ENCODE results near the gene ZFYVE28.

The ZFYVE28 gene

GRCh38 chr4:2352171-2352570 lies 66.3 kb downstream of the ZFYVE28 start:
- no peak for DNase-seq (ENCODE audit: low read depth)

DNA sequence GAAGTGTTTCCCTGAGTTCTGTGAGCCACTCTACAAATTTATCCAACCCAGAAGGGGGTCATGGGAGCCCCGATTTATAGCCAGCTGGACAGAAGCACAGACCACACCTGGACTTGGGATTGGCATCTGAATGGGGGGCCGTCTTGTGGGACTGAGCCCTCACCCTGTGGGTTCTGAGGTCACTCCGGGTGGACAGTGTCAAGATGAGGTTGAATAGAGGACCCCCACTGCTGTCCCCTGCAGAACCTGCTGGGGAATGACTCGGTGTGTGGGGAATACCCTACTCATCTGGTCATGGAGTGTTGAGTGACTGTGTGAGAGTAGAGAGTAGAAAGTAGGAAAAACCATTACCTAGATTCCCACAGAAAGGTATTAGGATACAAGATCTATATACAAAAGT lies 67.5 kb downstream of the ZFYVE28 start:
- no peak for DNase-seq (ENCODE audit: low read depth)

DNA sequence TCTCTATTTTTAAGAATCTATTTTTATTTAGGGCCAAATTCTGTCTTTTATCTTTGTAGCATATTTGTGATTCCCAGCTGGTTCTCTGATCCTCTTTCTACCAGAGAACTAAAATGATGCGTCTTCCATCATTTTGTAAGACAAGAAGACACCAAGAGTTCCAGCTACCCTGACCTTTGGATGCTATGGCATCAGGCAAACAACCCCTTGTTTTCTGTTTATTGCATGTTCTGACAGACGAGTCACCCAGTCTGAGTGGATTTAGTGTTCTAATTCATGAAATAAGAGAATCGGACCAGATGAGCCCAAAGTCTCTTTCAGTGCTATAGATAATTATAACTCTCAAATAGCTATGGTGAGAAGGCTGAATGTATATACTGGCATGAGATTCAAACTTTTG lies 69.7 kb downstream of the ZFYVE28 start:
- DNase-seq (ENCODE audit: low read depth) = no peak

DNA sequence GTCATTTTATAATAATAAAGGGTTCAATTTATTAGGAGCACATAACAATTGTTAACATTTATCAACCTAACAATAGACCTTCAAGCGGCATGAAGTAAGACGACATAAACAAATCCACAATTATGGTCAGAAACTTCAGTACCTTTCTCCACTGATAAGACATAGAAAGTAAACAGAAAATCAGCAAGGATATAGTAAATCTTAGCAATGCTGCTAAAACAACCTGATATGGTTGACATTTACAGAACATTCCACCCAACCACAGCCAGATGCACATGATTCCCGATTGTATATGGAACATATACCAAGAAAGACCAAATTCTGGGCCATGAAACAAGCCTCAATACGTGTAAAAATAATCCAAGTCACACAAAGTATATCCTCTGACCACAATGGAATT lies 71.3 kb downstream of the ZFYVE28 start:
- no peak for DNase-seq (ENCODE audit: low read depth)

DNA sequence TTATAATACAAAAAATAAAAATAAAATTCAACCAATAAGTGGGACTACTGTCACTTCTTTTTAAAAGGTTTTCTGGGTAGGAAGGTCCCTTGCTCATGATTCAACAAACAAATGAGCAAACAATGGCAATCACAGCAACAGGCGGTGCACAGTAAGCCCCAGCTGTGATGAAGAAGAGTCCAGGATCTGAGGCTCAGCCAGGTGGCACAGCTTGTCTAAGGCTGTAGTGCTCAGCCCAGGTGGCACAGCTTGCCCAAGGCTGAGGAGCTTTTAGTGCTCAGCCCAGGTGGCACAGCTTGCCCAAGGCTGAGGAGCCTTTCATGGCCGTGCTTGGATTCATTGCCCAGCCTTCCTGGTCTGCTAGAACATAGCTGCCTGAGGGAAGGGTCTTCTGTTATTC lies 75.0 kb downstream of the ZFYVE28 start:
- DNase-seq (ENCODE audit: low read depth) = no peak

DNA sequence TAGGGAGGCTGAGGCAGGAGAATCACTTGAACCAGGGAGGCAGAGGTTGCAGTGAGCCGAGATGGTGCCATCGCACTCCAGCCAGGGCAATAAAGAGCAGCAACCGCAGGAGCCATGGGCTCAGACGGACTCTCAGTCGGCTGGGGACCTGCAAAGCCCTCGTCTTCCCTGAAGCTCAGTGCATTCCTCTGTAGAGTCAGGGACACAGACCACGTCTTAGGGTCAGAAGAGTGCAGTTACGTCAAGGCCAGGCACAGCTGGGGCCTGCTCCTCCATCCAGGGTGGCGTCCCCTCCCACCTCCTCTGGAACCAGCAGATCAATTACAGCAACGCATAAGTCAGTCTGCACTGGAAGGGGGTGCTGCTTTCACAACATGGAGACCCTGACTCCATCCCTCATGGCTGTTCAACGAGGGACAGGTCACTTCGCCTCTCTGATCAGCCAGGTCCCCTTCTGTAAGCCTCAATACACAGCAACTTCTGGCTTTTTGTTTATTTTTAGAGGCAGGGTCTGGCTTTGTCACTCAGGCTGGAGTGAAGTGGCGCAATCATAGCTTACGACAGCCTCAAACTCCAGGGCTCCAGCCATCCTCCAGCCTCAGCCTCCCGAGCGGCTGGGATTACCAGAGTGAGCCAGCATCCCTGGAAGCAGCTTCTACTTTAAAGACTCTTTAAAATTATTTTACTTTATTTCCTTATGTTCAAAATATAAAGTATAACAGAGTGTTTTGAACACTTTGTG lies 76.4 kb downstream of the ZFYVE28 start:
- no peak for DNase-seq (ENCODE audit: low read depth)

DNA sequence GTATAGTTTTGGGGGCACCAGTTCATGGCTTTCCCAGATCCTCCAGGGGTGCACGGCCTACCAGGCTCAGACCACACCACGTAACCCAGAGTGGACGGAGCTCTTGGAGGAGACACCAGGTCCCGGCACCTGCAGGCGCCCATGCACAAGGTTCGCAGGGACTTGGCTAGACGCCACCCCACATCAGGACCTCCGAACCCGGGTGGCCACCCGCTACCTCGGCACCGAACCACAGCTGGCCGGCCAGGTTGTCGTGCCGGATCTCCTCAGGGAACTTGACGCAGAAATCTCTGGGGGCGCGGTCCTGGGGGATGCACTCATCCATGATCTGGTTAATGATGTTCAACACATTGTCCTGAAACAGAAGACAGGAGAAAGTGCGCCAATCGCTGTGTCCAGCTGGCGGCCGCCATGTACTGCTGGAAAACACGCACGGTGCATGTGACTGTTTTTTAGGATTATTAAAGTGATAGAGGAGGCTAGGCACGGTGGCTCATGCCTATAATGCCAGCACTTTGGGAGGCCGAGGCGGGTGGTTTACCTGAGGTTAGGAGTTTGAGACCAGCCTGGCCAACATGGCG lies 77.1 kb downstream of the ZFYVE28 start:
- no peak for DNase-seq (ENCODE audit: low read depth)

DNA sequence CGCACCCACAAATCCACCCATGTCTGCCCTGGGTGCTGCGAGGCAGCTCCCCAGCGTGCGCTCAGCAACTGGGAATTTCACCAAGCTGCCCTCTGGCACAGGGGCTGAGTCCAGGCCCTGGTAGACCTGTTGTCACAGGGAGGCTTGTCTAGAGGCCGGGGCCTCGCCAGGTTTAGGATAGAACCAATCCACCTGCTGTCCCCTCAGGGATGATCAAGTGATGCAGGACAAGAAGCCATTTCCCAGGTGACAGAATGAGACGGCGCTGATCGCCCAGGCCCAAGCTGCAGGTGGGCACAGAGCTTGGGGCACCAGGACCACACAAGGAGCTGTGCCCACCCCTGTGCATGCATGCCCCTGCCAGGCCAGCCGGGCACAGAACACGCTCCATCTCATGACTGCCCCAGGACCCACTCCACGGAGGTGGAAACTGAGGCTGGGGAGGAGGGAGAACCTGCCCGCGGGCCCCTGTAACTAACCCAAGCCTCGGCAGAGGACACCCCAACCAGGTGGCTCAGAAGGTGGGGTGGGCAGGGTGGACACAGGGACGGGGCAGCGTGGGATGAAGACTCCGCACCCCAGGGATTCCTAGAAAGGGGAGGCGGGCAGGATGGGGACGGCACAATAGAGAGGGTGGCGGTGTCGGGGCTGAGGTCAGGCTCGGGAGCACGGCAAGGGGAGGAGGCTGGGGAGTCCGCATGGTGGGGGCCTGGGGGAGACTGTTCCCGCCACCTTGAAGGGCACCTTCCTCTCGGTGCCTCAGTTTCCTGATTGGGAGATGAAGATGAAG lies 78.0 kb downstream of the ZFYVE28 start:
- DNase-seq (ENCODE audit: low read depth) = no peak

GRCh38 chr4:2339458-2340271 lies 78.8 kb downstream of the ZFYVE28 start:
- DNase-seq (ENCODE audit: low read depth) = no peak

- DNase-seq (ENCODE audit: low read depth) = no peak
Measured at GRCh38 chr4:2338754-2339457, 79.5 kb downstream of the ZFYVE28 start.

- DNase-seq (ENCODE audit: low read depth) = no peak
Measured at GRCh38 chr4:2337896-2338295, 80.5 kb downstream of the ZFYVE28 start.

DNA sequence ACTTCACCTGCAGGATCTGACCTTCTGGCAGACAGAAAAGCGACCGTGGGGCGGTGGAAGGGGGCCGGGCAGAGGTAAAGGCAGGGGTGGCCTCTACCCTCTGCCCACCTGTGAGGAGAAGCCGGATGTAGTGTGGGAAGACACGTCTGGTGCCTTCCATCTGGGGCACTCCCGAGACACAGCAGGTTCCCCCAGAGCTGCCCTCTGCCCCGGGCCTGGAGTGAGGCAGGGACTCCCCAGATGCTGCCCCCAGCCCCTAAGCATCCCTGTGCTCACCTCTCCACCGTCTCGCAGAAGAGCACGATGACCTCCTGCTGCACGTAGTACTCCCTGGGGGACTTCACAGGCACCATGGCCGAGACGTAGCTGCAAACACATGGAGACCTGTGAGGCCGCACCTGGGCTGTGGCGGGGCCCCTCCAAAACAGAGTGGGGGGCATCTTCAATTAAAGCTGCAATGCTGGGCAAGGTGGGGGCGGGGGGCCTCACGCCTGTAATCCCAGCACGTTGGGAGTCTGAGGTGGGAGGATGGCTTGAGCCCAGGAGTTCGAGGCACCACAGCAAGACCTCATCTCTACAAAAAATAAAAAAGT lies 81.2 kb downstream of the ZFYVE28 start:
- no peak for DNase-seq (ENCODE audit: low read depth)

DNA sequence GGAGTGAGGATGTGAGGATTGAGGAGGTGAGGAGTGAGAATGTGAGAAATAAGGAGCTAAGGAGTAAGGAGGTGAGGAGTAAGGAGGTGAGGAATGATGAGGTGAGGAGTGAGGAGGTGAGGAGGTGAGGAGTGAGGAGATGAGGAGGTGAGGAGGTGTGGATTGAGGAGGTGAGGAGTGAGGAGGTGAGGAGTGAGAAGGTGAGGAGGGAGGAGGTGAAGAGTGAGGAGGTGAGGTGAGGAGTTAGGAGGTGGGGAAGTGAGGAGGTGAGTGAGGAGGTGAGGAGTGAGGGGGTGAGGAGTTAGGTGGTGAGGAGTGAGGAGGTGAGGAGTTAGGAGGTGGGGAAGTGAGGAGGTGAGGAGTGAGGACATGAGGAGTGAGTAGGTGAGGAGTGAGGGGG lies 81.8 kb downstream of the ZFYVE28 start:
- no peak for DNase-seq (ENCODE audit: low read depth)

- no peak for DNase-seq (ENCODE audit: low read depth)
Measured at GRCh38 chr4:2335729-2336101, 82.7 kb downstream of the ZFYVE28 start.

DNA sequence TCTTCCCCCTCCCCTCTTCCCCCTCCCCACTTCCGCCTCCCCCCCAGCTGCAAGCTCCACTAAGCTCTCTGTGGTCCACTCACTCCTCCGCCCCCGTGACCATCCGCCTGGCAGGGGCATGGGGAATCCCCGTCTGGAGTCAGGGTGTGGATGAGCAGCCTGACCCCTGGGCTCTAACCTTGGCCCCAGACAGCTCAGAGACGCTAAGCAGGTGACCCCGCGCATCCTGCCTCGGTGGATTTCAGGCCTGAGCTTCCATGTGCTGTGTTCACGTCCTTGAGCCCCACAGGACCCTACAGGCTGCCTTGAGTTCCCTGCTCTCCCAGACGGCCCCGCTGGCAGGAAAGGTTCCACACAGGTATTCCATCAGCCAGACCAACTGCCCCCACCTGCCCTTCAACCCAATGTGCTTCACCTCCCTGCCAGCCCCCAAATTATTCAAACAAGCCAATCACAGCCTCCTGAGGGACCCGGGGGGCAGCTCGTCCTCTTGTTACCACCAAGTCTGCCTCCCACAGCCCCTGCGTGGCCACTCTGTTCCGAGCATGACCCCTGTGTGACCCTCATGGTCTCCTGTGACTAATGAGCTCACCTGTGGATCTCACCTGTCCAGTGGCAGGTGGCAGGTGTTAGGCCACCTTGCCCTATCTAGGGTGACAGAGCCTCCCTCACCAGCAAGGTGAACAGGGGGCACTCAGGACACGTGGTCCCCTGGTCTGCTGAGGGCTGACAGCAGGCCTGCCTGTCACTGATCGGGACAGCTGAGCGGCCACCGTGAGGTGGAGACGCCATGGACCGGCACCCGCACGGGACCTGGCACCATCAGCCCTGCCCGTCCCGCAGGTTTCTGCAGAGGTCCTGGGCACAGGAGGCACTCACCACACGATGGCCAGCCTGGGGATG lies 83.4 kb downstream of the ZFYVE28 start:
- DNase-seq (ENCODE audit: low read depth) = no peak

- DNase-seq (ENCODE audit: low read depth) = no peak
Measured at GRCh38 chr4:2333916-2334644, 84.4 kb downstream of the ZFYVE28 start.

DNA sequence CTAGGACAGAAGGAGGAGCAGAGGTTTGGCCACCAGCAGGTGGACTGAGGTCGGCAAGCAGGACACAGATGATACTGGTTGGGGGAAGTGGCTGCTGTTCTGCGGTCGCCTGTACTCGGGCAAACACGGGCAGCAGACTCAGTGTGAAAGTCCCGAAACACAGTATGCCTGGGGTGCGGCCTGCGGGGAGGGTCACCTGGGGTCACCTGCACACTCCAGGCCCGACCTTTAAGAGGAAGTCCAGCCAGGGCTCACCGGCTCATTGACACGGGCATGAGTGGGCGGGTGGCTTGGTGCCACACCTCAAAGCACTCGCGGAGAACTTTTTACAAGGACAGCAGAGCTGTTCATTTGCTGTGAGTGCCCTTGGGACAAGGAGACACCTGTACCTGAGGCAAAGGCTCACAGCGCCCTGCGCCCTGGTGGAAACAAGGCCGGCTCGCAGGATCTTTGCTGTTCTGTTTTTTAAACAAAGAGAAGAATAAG lies 85.0 kb downstream of the ZFYVE28 start:
- DNase-seq (ENCODE audit: low read depth) = no peak

- no peak for DNase-seq (ENCODE audit: low read depth)
Measured at GRCh38 chr4:2332976-2333319, 85.5 kb downstream of the ZFYVE28 start.

GRCh38 chr4:2332201-2332975 lies 86.1 kb downstream of the ZFYVE28 start:
- no peak for DNase-seq (ENCODE audit: low read depth)
